ENCODE data around the gene TNIK.

- TF ChIP-seq, protein P1, sequence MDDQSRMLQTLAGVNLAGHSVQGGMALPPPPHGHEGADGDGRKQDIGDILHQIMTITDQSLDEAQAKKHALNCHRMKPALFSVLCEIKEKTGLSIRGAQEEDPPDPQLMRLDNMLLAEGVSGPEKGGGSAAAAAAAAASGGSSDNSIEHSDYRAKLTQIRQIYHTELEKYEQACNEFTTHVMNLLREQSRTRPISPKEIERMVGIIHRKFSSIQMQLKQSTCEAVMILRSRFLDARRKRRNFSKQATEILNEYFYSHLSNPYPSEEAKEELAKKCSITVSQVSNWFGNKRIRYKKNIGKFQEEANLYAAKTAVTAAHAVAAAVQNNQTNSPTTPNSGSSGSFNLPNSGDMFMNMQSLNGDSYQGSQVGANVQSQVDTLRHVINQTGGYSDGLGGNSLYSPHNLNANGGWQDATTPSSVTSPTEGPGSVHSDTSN (IDR thresholded peaks at IDR 0.05; ENCODE audit: insufficient replicate concordance, low read depth, low read length), result no peak
- TF ChIP-seq RAD51 (IDR thresholded peaks at IDR 0.05), result no peak
- TF ChIP-seq, protein P2, sequence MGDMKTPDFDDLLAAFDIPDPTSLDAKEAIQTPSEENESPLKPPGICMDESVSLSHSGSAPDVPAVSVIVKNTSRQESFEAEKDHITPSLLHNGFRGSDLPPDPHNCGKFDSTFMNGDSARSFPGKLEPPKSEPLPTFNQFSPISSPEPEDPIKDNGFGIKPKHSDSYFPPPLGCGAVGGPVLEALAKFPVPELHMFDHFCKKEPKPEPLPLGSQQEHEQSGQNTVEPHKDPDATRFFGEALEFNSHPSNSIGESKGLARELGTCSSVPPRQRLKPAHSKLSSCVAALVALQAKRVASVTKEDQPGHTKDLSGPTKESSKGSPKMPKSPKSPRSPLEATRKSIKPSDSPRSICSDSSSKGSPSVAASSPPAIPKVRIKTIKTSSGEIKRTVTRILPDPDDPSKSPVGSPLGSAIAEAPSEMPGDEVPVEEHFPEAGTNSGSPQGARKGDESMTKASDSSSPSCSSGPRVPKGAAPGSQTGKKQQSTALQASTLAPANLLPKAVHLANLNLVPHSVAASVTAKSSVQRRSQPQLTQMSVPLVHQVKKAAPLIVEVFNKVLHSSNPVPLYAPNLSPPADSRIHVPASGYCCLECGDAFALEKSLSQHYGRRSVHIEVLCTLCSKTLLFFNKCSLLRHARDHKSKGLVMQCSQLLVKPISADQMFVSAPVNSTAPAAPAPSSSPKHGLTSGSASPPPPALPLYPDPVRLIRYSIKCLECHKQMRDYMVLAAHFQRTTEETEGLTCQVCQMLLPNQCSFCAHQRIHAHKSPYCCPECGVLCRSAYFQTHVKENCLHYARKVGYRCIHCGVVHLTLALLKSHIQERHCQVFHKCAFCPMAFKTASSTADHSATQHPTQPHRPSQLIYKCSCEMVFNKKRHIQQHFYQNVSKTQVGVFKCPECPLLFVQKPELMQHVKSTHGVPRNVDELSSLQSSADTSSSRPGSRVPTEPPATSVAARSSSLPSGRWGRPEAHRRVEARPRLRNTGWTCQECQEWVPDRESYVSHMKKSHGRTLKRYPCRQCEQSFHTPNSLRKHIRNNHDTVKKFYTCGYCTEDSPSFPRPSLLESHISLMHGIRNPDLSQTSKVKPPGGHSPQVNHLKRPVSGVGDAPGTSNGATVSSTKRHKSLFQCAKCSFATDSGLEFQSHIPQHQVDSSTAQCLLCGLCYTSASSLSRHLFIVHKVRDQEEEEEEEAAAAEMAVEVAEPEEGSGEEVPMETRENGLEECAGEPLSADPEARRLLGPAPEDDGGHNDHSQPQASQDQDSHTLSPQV (IDR thresholded peaks at IDR 0.05), result no peak
- TF ChIP-seq, protein P3, sequence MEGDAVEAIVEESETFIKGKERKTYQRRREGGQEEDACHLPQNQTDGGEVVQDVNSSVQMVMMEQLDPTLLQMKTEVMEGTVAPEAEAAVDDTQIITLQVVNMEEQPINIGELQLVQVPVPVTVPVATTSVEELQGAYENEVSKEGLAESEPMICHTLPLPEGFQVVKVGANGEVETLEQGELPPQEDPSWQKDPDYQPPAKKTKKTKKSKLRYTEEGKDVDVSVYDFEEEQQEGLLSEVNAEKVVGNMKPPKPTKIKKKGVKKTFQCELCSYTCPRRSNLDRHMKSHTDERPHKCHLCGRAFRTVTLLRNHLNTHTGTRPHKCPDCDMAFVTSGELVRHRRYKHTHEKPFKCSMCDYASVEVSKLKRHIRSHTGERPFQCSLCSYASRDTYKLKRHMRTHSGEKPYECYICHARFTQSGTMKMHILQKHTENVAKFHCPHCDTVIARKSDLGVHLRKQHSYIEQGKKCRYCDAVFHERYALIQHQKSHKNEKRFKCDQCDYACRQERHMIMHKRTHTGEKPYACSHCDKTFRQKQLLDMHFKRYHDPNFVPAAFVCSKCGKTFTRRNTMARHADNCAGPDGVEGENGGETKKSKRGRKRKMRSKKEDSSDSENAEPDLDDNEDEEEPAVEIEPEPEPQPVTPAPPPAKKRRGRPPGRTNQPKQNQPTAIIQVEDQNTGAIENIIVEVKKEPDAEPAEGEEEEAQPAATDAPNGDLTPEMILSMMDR (IDR thresholded peaks at IDR 0.05 in 2 of 3, conservative IDR thresholded peaks at IDR 0.05 in 1 of 3; ENCODE audit: control insufficient read depth in 2 of 3, extremely low read depth in 1 of 3, insufficient read depth in 1 of 3, low read depth in 3 of 3, low read length in 3 of 3), result no peak
- no peak for TF ChIP-seq RAD21 (IDR thresholded peaks at IDR 0.05; ENCODE audit: insufficient read depth, low read depth, low read length)
- TF ChIP-seq EZH2 (IDR thresholded peaks at IDR 0.05; ENCODE audit: borderline replicate concordance, control insufficient read depth, low read depth, low read length), result no peak
- no peak for TF ChIP-seq NKRF (conservative IDR thresholded peaks at IDR 0.05)
- no peak for TF ChIP-seq SMAD5 (IDR thresholded peaks at IDR 0.05; ENCODE audit: low read depth)
- TF ChIP-seq KDM1A (IDR thresholded peaks at IDR 0.05; ENCODE audit: borderline replicate concordance), result no peak
- no peak for TF ChIP-seq RBBP5 (conservative IDR thresholded peaks at IDR 0.05)
- no peak for TF ChIP-seq EP300 (IDR thresholded peaks at IDR 0.05; ENCODE audit: borderline replicate concordance in 1 of 2, control insufficient read depth in 1 of 2, low read depth in 2 of 2, low read length in 2 of 2)
- TF ChIP-seq, protein P4, sequence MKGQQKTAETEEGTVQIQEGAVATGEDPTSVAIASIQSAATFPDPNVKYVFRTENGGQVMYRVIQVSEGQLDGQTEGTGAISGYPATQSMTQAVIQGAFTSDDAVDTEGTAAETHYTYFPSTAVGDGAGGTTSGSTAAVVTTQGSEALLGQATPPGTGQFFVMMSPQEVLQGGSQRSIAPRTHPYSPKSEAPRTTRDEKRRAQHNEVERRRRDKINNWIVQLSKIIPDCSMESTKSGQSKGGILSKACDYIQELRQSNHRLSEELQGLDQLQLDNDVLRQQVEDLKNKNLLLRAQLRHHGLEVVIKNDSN (IDR thresholded peaks at IDR 0.05; ENCODE audit: borderline replicate concordance, extremely low read length, insufficient read depth, low read depth, low read length), result no peak
Measured at GRCh38 chr3:171175741-171176234, 284.4 kb downstream of the TNIK start.

Data from GM12878 (cell line).